HepG2 (cell line): ENCODE results near the gene APBB3. TPM values are rescaled to one million over a fixed set of nuclear protein-coding genes. Genes with fewer than 3 reads are reported as not detected.

Experiments
- AFF4 ChIP-seq: sonication (generic); formaldehyde crosslinking; IDR thresholded peaks from 2 replicates; pipeline ENCODE4 v1.4.0; 2020; ENCODE audit warnings: missing genetic modification reagents
- BCLAF1 ChIP-seq: fragments of 450-650 bp; IDR thresholded peaks from 2 replicates; pipeline ENCODE4 v1.6.1; 2017; ENCODE audit warnings: mild to moderate bottlenecking
- GATAD2A ChIP-seq: IDR thresholded peaks from 2 replicates; pipeline ENCODE4 v1.6.1; 2016
- IRF9 ChIP-seq: sonication (generic); formaldehyde crosslinking; IDR thresholded peaks from 2 replicates; pipeline ENCODE4 v1.8.0; 2022; ENCODE audit warnings: missing genetic modification reagents, mild to moderate bottlenecking, borderline replicate concordance
- ISL2 ChIP-seq: sonication (generic); formaldehyde crosslinking; IDR thresholded peaks from 2 replicates; pipeline ENCODE4 v1.5.0; 2020; ENCODE audit warnings: missing genetic modification reagents
- MTF1 ChIP-seq: sonication (generic); formaldehyde crosslinking; IDR thresholded peaks from 2 replicates; pipeline ENCODE4 v1.5.0; 2020; ENCODE audit warnings: missing genetic modification reagents
- NFKB2 ChIP-seq: sonication (generic); formaldehyde crosslinking; IDR thresholded peaks from 2 replicates; pipeline ENCODE4 v1.4.0; 2020; ENCODE audit warnings: missing genetic modification reagents, borderline replicate concordance
- SNAI1 ChIP-seq: sonication (generic); formaldehyde crosslinking; IDR thresholded peaks from 2 replicates; pipeline ENCODE4 v1.5.0; 2020; ENCODE audit warnings: mild to moderate bottlenecking, missing genetic modification reagents, borderline replicate concordance
- SOX5 ChIP-seq: IDR thresholded peaks from 2 replicates; pipeline ENCODE4 v1.6.1; 2016; ENCODE audit warnings: borderline replicate concordance
- SP4 ChIP-seq: sonication (generic); formaldehyde crosslinking; IDR thresholded peaks from 2 replicates; pipeline ENCODE4 v1.8.1; 2023; ENCODE audit warnings: mild to moderate bottlenecking, missing genetic modification reagents
- SSRP1 ChIP-seq: IDR thresholded peaks from 2 replicates; pipeline ENCODE4 v1.6.1; 2016; ENCODE audit warnings: control low read depth
- TAF15 ChIP-seq: fragments of 200-400 bp; formaldehyde crosslinking; IDR thresholded peaks from one replicate; pipeline ENCODE4 v1.6.1; 2018; ENCODE audit warnings: mild to moderate bottlenecking, low read depth, low read length; ENCODE audit not compliant: poor library complexity, severe bottlenecking
- TEAD2 ChIP-seq: sonication (generic); formaldehyde crosslinking; IDR thresholded peaks from 2 replicates; pipeline ENCODE4 v1.9.0; 2021; ENCODE audit warnings: missing genetic modification reagents
- ZFP90 ChIP-seq: sonication (generic); formaldehyde crosslinking; IDR thresholded peaks from 2 replicates; pipeline ENCODE4 v1.8.0; 2022; ENCODE audit warnings: missing genetic modification reagents, mild to moderate bottlenecking, inconsistent platforms, borderline replicate concordance
- ZNF138 ChIP-seq: sonication (generic); formaldehyde crosslinking; IDR thresholded peaks from 2 replicates; pipeline ENCODE4 v1.5.0; 2020; ENCODE audit warnings: mild to moderate bottlenecking, low read depth, missing genetic modification reagents
- ZNF225 ChIP-seq: sonication (generic); formaldehyde crosslinking; IDR thresholded peaks from 2 replicates; pipeline ENCODE4 v1.4.0; 2020; ENCODE audit warnings: mild to moderate bottlenecking, missing genetic modification reagents
- ZNF230 ChIP-seq: sonication (generic); formaldehyde crosslinking; IDR thresholded peaks from 2 replicates; pipeline ENCODE4 v1.4.0; 2020; ENCODE audit warnings: mild to moderate bottlenecking, missing genetic modification reagents
- ZNF251 ChIP-seq: sonication (generic); formaldehyde crosslinking; IDR thresholded peaks from 2 replicates; pipeline ENCODE4 v1.9.0; 2021; ENCODE audit warnings: mild to moderate bottlenecking, missing genetic modification reagents
- ZNF441 ChIP-seq: sonication (generic); formaldehyde crosslinking; IDR thresholded peaks from 2 replicates; pipeline ENCODE4 v1.7.0; 2021; ENCODE audit warnings: missing genetic modification reagents, borderline replicate concordance
- polyA plus RNA-seq, 8 experiments: library from polyadenylated mRNA; depleted of rRNA in 3 of 8; stranded (reverse) in 7 of 8; unstranded in 1 of 8; fragments of >200 nt; fragmentation: Illumina TruSeq in 4 of 8; extraction: Trizol in 4 of 8; gene quantifications; 2 replicates each; pipeline versions ENCODE4 v1.2.1 to v1.2.3, GENCODE V29; 2011 to 2016; ENCODE audit warnings: low read depth in 4 of 8, missing spikeins in 1 of 8, mixed read lengths in 1 of 8; ENCODE audit not compliant: insufficient read depth in 1 of 8
- total RNA-seq, 5 experiments: library from RNA; depleted of rRNA; stranded (reverse); fragments of >200 nt; fragmentation: Illumina TruSeq; extraction: Trizol; gene quantifications; 2 replicates each; pipeline ENCODE4 v1.2.3, GENCODE V29; 2016; ENCODE audit warnings: low read depth in 1 of 5
- TF ChIP-seq, protein P1 (sequence below): sonication (generic); formaldehyde crosslinking; IDR thresholded peaks from 2 replicates; pipeline ENCODE4 v1.4.0; 2020; ENCODE audit warnings: mild to moderate bottlenecking, missing genetic modification reagents
- TF ChIP-seq, protein P2 (sequence below): conservative IDR thresholded peaks from 2 replicates; pipeline ENCODE4 v1.6.1; 2018; ENCODE audit warnings: missing genetic modification reagents

Gene APBB3
- total and polyA plus RNA-seq, 2 of the 13 experiments (the other 11 are each of a cell fraction or from before 2014, with no cell fraction given) = 0.38 to 0.78 TPM

DNA sequence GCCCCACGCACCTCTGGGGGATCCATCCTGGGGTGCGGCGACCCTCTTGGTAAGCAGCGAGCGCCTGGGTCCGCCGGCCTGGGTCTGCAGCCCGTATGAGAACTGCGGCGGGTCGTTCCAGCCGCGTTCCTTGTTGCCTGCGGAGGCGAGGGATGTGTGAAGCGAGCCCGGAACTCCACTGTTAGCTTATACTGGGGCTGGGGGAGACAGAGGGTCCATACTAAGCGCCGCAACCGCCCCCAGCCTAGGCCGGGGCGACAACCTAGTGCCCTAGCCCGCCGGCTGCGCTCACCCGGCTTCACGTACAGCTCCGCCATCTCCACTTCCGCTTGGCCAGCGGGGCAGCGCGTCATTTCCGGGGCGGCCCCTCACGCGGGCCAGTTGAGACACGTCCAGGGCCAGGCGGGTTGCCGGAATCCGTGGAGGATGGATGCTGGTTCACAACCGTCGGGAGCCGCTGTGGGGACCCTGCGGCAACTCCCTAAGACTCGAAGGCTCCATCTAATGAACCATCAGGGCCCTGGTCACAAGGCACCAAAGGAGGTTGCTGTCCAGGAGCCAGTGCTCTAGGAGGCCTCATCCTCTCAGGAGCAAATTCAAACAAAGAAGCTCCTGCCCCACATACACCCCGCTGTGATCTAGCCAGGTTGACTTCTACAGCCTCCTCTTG lies 7.1 kb downstream of the APBB3 start, which contains the start of gene SRA1 (continued):
- TF ChIP-seq, protein P1, sequence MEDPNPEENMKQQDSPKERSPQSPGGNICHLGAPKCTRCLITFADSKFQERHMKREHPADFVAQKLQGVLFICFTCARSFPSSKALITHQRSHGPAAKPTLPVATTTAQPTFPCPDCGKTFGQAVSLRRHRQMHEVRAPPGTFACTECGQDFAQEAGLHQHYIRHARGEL = no peak
- TF ChIP-seq SSRP1 (CRISPR knock-in tag) = no peak
- TF ChIP-seq SNAI1 (CRISPR knock-in tag) = peak; percentile 21; the same call in 1 of the 2 replicates
- no peak for TF ChIP-seq ZNF225 (CRISPR knock-in tag)
- peak; percentile 65; the same call in 1 of the 2 replicates for TF ChIP-seq ZFP90 (CRISPR knock-in tag)
- TF ChIP-seq AFF4 (CRISPR knock-in tag) = peak; percentile 37; the same call in 1 of the 2 replicates
- 0 out of 2 replicates have a peak, but pooled peaks have one; percentile 26 for TF ChIP-seq MTF1
- TF ChIP-seq SOX5 (CRISPR knock-in tag) = peak; percentile 38; the same call in 1 of the 2 replicates
- peak; percentile 76; the same call in 1 of the 2 replicates for TF ChIP-seq IRF9
- peak; percentile 59 for TF ChIP-seq GATAD2A (CRISPR knock-in tag)
- 0 out of 2 replicates have a peak, but pooled peaks have one; percentile 52 for TF ChIP-seq ZNF138 (CRISPR knock-in tag)
- TF ChIP-seq ZNF251 (CRISPR knock-in tag) = no peak
- peak; percentile 79 for TF ChIP-seq TAF15
- no peak for TF ChIP-seq ZNF230 (CRISPR knock-in tag)
- peak; percentile 79; the same call in 1 of the 2 replicates for TF ChIP-seq NFKB2 (CRISPR knock-in tag)
- TF ChIP-seq BCLAF1 = no peak
- peak; percentile 68; the same call in 1 of the 2 replicates for TF ChIP-seq SP4 (CRISPR knock-in tag)
- no peak for TF ChIP-seq TEAD2 (CRISPR knock-in tag)
- TF ChIP-seq, protein P2, sequence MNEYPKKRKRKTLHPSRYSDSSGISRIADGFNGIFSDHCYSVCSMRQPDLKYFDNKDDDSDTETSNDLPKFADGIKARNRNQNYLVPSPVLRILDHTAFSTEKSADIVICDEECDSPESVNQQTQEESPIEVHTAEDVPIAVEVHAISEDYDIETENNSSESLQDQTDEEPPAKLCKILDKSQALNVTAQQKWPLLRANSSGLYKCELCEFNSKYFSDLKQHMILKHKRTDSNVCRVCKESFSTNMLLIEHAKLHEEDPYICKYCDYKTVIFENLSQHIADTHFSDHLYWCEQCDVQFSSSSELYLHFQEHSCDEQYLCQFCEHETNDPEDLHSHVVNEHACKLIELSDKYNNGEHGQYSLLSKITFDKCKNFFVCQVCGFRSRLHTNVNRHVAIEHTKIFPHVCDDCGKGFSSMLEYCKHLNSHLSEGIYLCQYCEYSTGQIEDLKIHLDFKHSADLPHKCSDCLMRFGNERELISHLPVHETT (CRISPR knock-in tag) = 0 out of 2 replicates have a peak, but pooled peaks have one; percentile 71
- peak; percentile 58 for TF ChIP-seq ISL2 (CRISPR knock-in tag)
- peak; percentile 24; the same call in 1 of the 2 replicates for TF ChIP-seq ZNF441
